ES-I3 (cell line): ENCODE results near the gene BAG3.
"Not testable (repeated sequence)": the region's sequence is repeated elsewhere in the genome, so short reads cannot be mapped to it uniquely, and the experiment has no call there.

Experiments used
- H3K36me3 ChIP-seq: 2 replicates; pipeline ENCODE4 v1.6.1; 2013; ENCODE audit warnings: mild to moderate bottlenecking, low read length, control low read depth, moderate library complexity; ENCODE audit not compliant: insufficient read depth
- H3K4me1 ChIP-seq: 2 replicates; pipeline ENCODE4 v1.6.1; 2013; ENCODE audit warnings: mild to moderate bottlenecking, control low read depth, low read length; ENCODE audit not compliant: insufficient read depth
- H3K9ac ChIP-seq: 2 replicates; pipeline ENCODE4 v1.6.1; 2013; ENCODE audit warnings: low read depth, mild to moderate bottlenecking, low read length, moderate library complexity
- H3K9me3 ChIP-seq: 2 replicates; pipeline ENCODE4 v1.6.1; 2013; ENCODE audit warnings: mild to moderate bottlenecking, low read length, moderate library complexity; ENCODE audit not compliant: control insufficient read depth, insufficient read depth

The BAG3 gene

GRCh38 chr10:119706521-119707278, 55.5 kb downstream of the BAG3 start:
- Histone ChIP-seq H3K9me3 (0 out of 2 replicates have a peak, but pooled peaks cover 15% of the 10 kb centered on the region), H3K9ac (no peak overlapping the region), H3K4me1 (peaks cover 9% of the 10 kb centered on the region), H3K36me3 (no peaks in the 10 kb centered on the region)

- H3K9ac ChIP-seq, H3K36me3 ChIP-seq, H3K4me1 ChIP-seq: not testable (repeated sequence)
- H3K9me3 ChIP-seq, result 0 out of 2 replicates have a peak, but pooled peaks cover 15% of the 10 kb centered on the region
Observed at GRCh38 chr10:119707331-119707730, 56.2 kb downstream of the BAG3 start.

- not testable (repeated sequence) for H3K4me1 ChIP-seq, H3K9ac ChIP-seq, H3K36me3 ChIP-seq
- 0 out of 2 replicates have a peak, but pooled peaks cover 14% of the 10 kb centered on the region for H3K9me3 ChIP-seq
Observed at GRCh38 chr10:119710935-119711334, 59.8 kb downstream of the BAG3 start.

GRCh38 chr10:119713744-119714483, 62.7 kb downstream of the BAG3 start:
- H3K4me1 ChIP-seq, result 0 out of 2 replicates have a peak, but pooled peaks cover 4% of the 10 kb centered on the region
- H3K9ac ChIP-seq, result no peak overlapping the region
- H3K9me3 ChIP-seq, result 0 out of 2 replicates have a peak, but pooled peaks cover 8% of the 10 kb centered on the region
- no peaks in the 10 kb centered on the region for H3K36me3 ChIP-seq

- Histone ChIP-seq H3K9me3 (0 out of 2 replicates have a peak, but pooled peaks cover 8% of the 10 kb centered on the region), H3K9ac (no peak overlapping the region), H3K4me1 (0 out of 2 replicates have a peak, but pooled peaks cover 4% of the 10 kb centered on the region), H3K36me3 (no peaks in the 10 kb centered on the region)
Observed at GRCh38 chr10:119714484-119714816, 63.3 kb downstream of the BAG3 start.

GRCh38 chr10:119715628-119716505, 64.7 kb downstream of the BAG3 start:
- Histone ChIP-seq H3K36me3 (no peaks in the 10 kb centered on the region), H3K4me1 (0 out of 2 replicates have a peak, but pooled peaks cover 4% of the 10 kb centered on the region), H3K9ac (no peak overlapping the region), H3K9me3 (peaks cover 10% of the 10 kb centered on the region; the same call in 1 of the 2 replicates)

- no peaks in the 10 kb centered on the region for H3K36me3 ChIP-seq
- peaks cover 5% of the 10 kb centered on the region; the same call in 1 of the 2 replicates for H3K9me3 ChIP-seq
- peaks cover 14% of the 10 kb centered on the region for H3K4me1 ChIP-seq
- no peak overlapping the region for H3K9ac ChIP-seq
Observed at GRCh38 chr10:119723161-119723560, 72.0 kb downstream of the BAG3 start.

GRCh38 chr10:119723624-119724023, 72.4 kb downstream of the BAG3 start:
- no peaks in the 10 kb centered on the region for H3K36me3 ChIP-seq
- H3K9ac ChIP-seq, result no peak overlapping the region
- H3K9me3 ChIP-seq, result peaks cover 5% of the 10 kb centered on the region; the same call in 1 of the 2 replicates
- H3K4me1 ChIP-seq, result peaks cover 14% of the 10 kb centered on the region

- Histone ChIP-seq H3K9ac (peak overlapping the region; percentile 89), H3K4me1 (peaks cover 14% of the 10 kb centered on the region), H3K9me3 (peaks cover 5% of the 10 kb centered on the region; the same call in 1 of the 2 replicates), H3K36me3 (no peaks in the 10 kb centered on the region)
Observed at GRCh38 chr10:119724593-119725516, 73.7 kb downstream of the BAG3 start.

- Histone ChIP-seq H3K36me3 (no peaks in the 10 kb centered on the region), H3K4me1 (peaks cover 14% of the 10 kb centered on the region), H3K9ac (peak overlapping the region; percentile 89), H3K9me3 (peaks cover 4% of the 10 kb centered on the region; the same call in 1 of the 2 replicates)
Observed at GRCh38 chr10:119725517-119725827, 74.3 kb downstream of the BAG3 start.

GRCh38 chr10:119725828-119726675, 74.9 kb downstream of the BAG3 start, which contains the start of gene INPP5F:
TSS of gene INPP5F (plus strand) at chr10:119726050. CDS start at chr10:119726263, 213 bp downstream.
- Histone ChIP-seq H3K4me1 (peaks cover 14% of the 10 kb centered on the region), H3K9ac (peak within 1 kb of the TSS; percentile 89), H3K36me3 (no peaks in the 10 kb centered on the region), H3K9me3 (no peaks in the 10 kb centered on the region)

- Histone ChIP-seq H3K9ac (peak overlapping the region; percentile 72; the same call in 1 of the 2 replicates), H3K4me1 (peaks cover 14% of the 10 kb centered on the region), H3K9me3 (no peaks in the 10 kb centered on the region), H3K36me3 (no peaks in the 10 kb centered on the region)
Observed at GRCh38 chr10:119726676-119727261, 75.6 kb downstream of the BAG3 start.
